Nephron (organoid): Measurements from ENCODE around the gene CUX1.

Experiments used
- H3K27ac Mint-ChIP-seq, 3 experiments: 2 replicates each; pipeline ENCODE4 v1.8.0; 2020; ENCODE audit warnings: mixed read lengths in 3 of 3, mild to moderate bottlenecking in 2 of 3, moderate library complexity in 1 of 3
- H3K27me3 Mint-ChIP-seq: 2 replicates; pipeline ENCODE4 v1.8.0; 2021; ENCODE audit warnings: low read depth, mild to moderate bottlenecking, moderate library complexity, mixed read lengths
- H3K36me3 Mint-ChIP-seq: 2 replicates; pipeline ENCODE4 v1.8.0; 2020; ENCODE audit warnings: low read depth, mixed read lengths
- H3K4me1 Mint-ChIP-seq: 2 replicates; pipeline ENCODE4 v1.8.0; 2020; ENCODE audit warnings: mixed read lengths
- H3K4me3 Mint-ChIP-seq, 3 experiments: 2 replicates each; pipeline ENCODE4 v1.8.0; 2020; ENCODE audit warnings: mild to moderate bottlenecking in 3 of 3, mixed read lengths in 3 of 3, moderate library complexity in 2 of 3
- H3K9me3 Mint-ChIP-seq: 2 replicates; pipeline ENCODE4 v1.8.0; 2020; ENCODE audit warnings: mixed read lengths
- CTCF ChIP-seq, 3 experiments: fragments of 200-600 bp; sonication (generic); IDR thresholded peaks; one replicate each; pipeline ENCODE4 v1.5.0; 2021; ENCODE audit warnings: antibody characterized with exemption in 3 of 3; ENCODE audit not compliant: unreplicated experiment in 3 of 3

The CUX1 gene

DNA sequence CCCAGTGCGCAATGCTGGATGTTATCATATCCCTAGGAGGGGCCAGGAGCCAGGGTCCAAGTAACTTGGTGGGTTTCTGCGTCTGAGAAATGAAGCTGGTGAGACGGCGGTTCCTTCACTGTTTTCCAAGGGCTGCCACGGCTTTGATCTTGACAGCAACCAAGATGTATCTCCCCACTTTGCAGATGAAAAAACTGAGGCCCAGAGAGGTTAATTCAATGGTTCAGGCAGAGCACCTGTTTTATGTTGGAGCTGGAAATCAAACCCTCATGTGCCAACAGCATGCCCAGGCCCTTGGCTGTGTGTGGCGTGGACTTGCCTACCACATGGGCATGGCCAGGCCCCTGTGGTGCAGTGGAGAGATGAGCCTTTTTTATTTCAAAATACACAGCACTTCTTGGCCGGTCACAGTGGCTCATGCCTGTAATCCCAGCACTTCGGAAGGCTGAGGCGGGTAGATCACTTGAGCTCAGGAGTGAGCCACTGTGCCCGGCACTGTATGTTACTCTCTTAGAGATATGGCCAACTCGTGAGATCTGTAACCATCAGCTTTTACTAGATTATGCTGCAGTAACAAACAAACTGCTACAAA is 244.0 kb downstream of the CUX1 start:
- H3K36me3 Mint-ChIP-seq: peaks cover 27% of the 10 kb centered on the region
- no peak overlapping the region for H3K27ac Mint-ChIP-seq
- H3K27me3 Mint-ChIP-seq: no peaks in the 10 kb centered on the region
- H3K4me1 Mint-ChIP-seq: peaks cover 25% of the 10 kb centered on the region
- no peak for TF ChIP-seq CTCF (IDR thresholded peaks at IDR 0.05; ENCODE audit: unreplicated experiment in 3 of 3)
- H3K9me3 Mint-ChIP-seq: peaks cover 10% of the 10 kb centered on the region
- H3K4me3 Mint-ChIP-seq: no peak overlapping the region

DNA sequence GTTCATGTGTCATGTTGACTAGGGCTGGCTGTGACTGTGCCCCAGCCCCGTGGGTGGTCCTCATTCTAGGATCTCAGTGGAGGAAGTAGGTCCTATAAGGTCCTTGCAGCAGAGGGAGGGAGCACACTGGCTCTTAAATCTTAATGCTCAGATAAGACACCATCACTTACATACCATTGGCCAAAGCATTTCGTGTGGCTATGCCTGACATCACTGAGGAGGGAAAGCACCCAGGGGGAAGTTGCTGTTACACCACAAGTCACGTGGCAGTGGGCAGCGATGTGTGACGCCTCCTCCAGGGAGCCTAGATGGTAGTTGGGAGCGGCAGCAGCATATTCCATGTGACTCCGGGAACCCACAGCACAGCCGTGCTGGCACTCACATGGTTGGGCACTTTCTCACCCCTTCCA is 244.6 kb downstream of the CUX1 start:
- no peaks in the 10 kb centered on the region for H3K27me3 Mint-ChIP-seq
- peaks cover 31% of the 10 kb centered on the region for H3K4me1 Mint-ChIP-seq
- TF ChIP-seq CTCF (IDR thresholded peaks at IDR 0.05; ENCODE audit: unreplicated experiment in 3 of 3): no peak
- peaks cover 9% of the 10 kb centered on the region for H3K9me3 Mint-ChIP-seq
- peak overlapping the region in 1 of 3 experiments; percentile 61 for H3K27ac Mint-ChIP-seq
- peaks cover 30% of the 10 kb centered on the region for H3K36me3 Mint-ChIP-seq
- no peak overlapping the region for H3K4me3 Mint-ChIP-seq

DNA sequence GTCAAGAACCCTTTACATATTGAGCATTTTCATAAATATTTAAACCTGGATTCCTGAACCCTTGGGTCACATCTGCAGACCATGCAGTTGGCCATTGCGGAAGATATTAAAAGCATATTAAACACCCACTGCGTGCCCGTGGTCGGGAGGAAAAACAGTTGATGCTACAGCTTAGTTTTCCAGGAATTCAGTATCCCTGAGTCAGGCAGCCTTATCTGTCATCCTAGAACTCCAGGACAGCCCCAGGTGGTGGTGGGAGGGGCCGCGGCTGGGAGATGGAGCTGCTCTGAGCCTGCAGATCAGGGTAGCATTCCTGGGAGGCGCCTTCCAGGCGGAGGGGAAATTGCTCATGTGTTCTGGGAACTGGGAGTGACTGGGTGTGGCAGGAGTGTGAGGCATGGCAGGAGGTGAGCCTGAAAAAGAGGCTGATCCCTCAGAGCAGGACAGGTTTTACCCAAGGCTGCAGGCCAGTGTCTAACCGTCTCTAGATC is 246.3 kb downstream of the CUX1 start:
- H3K4me1 Mint-ChIP-seq: peaks cover 31% of the 10 kb centered on the region
- H3K27me3 Mint-ChIP-seq: no peaks in the 10 kb centered on the region
- H3K9me3 Mint-ChIP-seq: no peaks in the 10 kb centered on the region
- no peak for TF ChIP-seq CTCF (IDR thresholded peaks at IDR 0.05; ENCODE audit: unreplicated experiment in 3 of 3)
- H3K36me3 Mint-ChIP-seq: peaks cover 18% of the 10 kb centered on the region
- peak overlapping the region in 1 of 3 experiments; percentile 16 for H3K27ac Mint-ChIP-seq
- no peak overlapping the region for H3K4me3 Mint-ChIP-seq

GRCh38 chr7:102064361-102065025 is 247.1 kb downstream of the CUX1 start:
- H3K4me1 Mint-ChIP-seq: peaks cover 31% of the 10 kb centered on the region
- peak overlapping the region in 2 of 3 experiments; percentile 16 to 37 for H3K27ac Mint-ChIP-seq
- H3K27me3 Mint-ChIP-seq: no peaks in the 10 kb centered on the region
- peaks cover 23% of the 10 kb centered on the region for H3K36me3 Mint-ChIP-seq
- H3K9me3 Mint-ChIP-seq: no peaks in the 10 kb centered on the region
- H3K4me3 Mint-ChIP-seq: no peak overlapping the region
- TF ChIP-seq CTCF (IDR thresholded peaks at IDR 0.05; ENCODE audit: unreplicated experiment in 3 of 3): no peak

DNA sequence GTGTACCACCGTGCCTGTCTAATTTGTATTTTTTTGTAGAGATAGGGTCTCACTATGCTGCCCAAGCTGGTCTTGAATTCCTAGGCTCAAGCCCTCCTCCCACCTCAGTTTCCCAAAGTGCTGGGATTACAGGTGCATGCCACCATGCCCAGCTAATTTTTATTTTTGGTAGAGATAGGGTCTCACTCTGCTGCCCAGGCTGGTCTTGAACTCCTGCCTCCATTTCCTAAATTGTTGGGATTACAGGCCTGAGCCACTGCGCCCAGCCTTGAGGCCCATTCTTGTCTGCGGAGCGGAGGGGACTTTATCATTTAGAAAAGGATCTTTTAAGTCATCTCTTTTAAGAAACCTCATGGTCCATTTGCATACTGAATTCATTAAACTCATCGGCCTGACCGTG is 247.8 kb downstream of the CUX1 start:
- Mint-ChIP-seq H3K4me3 (no peak overlapping the region), H3K9me3 (peaks cover 2% of the 10 kb centered on the region), H3K36me3 (peaks cover 30% of the 10 kb centered on the region), H3K27ac (no peak overlapping the region), H3K4me1 (peaks cover 31% of the 10 kb centered on the region), H3K27me3 (no peaks in the 10 kb centered on the region)
- TF ChIP-seq CTCF (IDR thresholded peaks at IDR 0.05; ENCODE audit: unreplicated experiment in 3 of 3): no peak

- no peak for TF ChIP-seq CTCF (IDR thresholded peaks at IDR 0.05; ENCODE audit: unreplicated experiment in 3 of 3)
Observed at GRCh38 chr7:102066476-102066875, 249.1 kb downstream of the CUX1 start.

More at GRCh38 chr7:102066476-102066875, 249.1 kb downstream of the CUX1 start:
- no peak overlapping the region for H3K4me3 Mint-ChIP-seq
- H3K9me3 Mint-ChIP-seq: peaks cover 2% of the 10 kb centered on the region
- peaks cover 31% of the 10 kb centered on the region for H3K4me1 Mint-ChIP-seq
- H3K27ac Mint-ChIP-seq: peak overlapping the region in 1 of 3 experiments; percentile 13
- H3K36me3 Mint-ChIP-seq: peaks cover 42% of the 10 kb centered on the region
- no peaks in the 10 kb centered on the region for H3K27me3 Mint-ChIP-seq
